ENCODE results near the gene ZNF646.

ZNF646 gene

DNA sequence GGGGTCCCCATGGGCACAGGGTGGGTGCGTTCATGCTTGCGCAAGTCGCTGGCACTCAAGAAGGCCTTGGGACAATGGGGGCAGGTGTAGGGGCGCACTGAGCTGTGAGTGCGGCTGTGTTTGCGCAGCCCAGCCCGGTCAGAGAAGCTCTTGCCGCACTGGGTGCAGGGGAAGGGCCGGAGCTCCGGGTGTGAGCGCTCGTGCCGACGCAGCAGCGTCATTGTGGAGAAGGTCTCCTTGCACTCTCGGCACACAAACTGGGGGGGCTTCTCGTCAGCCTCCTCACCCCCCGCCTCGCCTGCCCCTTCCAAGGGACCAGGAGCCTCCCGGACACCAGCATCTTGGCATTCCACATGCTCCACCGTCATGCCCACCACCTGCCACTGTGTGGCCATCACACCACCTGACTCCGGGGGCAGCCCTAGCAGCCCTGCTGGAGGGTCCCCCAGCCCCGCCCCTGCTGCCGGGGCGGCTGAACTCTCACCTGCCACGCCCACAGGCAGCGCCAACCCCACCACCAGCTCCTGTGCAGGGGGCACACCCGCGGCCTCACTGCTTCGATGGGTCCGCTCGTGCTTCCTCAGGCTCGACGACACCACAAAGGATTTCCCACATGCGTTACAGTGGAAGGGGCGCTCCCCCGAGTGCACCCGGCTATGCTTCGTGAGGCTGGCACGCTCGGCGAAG is 13.0 kb upstream of the ZNF646 start:
- Histone ChIP-seq H3K9me3 (ENCODE audit: severe bottlenecking) (no peaks in the 10 kb centered on the region), H3K27ac (no peak overlapping the region), H3K27me3 (ENCODE audit: insufficient read depth, low read depth, severe bottlenecking) (peaks cover 4% of the 10 kb centered on the region), H3K4me3 (ENCODE audit: low read depth, low read length) (no peak overlapping the region), H3K36me3 (peaks cover 37% of the 10 kb centered on the region)
- TF ChIP-seq CTCF (IDR thresholded peaks at IDR 0.05; ENCODE audit: low read depth, low read length): no peak
- DNase-seq: no peak

DNA sequence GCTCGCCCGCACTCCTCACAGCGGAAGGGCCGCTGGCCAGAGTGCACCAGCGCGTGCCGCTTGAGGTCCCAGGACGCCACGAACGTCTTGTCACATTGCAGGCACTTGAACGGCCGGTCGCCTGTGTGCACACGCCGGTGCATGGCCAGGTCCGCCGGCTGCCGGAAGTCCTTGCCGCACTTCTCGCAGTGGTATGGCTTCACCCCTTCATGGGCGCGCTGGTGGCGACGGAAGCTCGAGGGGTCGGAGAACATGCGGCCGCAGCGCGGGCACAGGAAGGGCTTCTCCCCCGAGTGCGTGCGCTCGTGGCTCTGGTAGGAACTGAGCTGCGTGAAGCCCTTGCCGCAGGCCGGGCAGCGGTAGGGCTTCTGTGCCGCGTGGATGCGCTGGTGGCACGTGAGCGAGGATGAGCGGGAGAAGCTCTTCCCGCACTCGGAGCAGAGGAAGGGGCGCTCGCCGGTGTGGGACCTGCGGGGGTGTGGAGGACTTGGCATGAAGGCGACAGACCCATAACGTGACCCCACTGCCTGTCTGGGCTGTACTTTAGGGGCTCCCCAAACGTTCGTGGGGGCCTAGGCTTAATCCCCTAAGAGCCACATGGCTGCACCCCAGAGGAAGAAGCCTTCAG is 12.3 kb upstream of the ZNF646 start:
- no peaks in the 10 kb centered on the region for H3K9me3 ChIP-seq (ENCODE audit: severe bottlenecking)

GRCh38 chr16:31063495-31063842 is 10.8 kb upstream of the ZNF646 start:
- DNase-seq: no peak
- Histone ChIP-seq H3K9me3 (ENCODE audit: severe bottlenecking) (no peaks in the 10 kb centered on the region), H3K36me3 (peaks cover 37% of the 10 kb centered on the region), H3K27ac (no peak overlapping the region), H3K27me3 (ENCODE audit: insufficient read depth, low read depth, severe bottlenecking) (peaks cover 8% of the 10 kb centered on the region), H3K4me3 (ENCODE audit: low read depth, low read length) (no peak overlapping the region)
- no peak for TF ChIP-seq CTCF (IDR thresholded peaks at IDR 0.05; ENCODE audit: low read depth, low read length)

More for the DNA sequence above, 12.3 kb upstream of the ZNF646 start:
- no peak for TF ChIP-seq CTCF (IDR thresholded peaks at IDR 0.05; ENCODE audit: low read depth, low read length)
- H3K27ac ChIP-seq: no peak overlapping the region
- no peak for DNase-seq
- peaks cover 37% of the 10 kb centered on the region for H3K36me3 ChIP-seq
- no peak overlapping the region for H3K4me3 ChIP-seq (ENCODE audit: low read depth, low read length)
- peaks cover 8% of the 10 kb centered on the region for H3K27me3 ChIP-seq (ENCODE audit: insufficient read depth, low read depth, severe bottlenecking)

GRCh38 chr16:31063843-31064611 is 10.2 kb upstream of the ZNF646 start:
- TF ChIP-seq CTCF (IDR thresholded peaks at IDR 0.05; ENCODE audit: low read depth, low read length): no peak

GRCh38 chr16:31064882-31065461 is 9.2 kb upstream of the ZNF646 start:
- H3K9me3 ChIP-seq (ENCODE audit: severe bottlenecking): no peaks in the 10 kb centered on the region
- H3K27ac ChIP-seq: no peak overlapping the region
- no peak overlapping the region for H3K4me3 ChIP-seq (ENCODE audit: low read depth, low read length)
- no peak for TF ChIP-seq CTCF (IDR thresholded peaks at IDR 0.05; ENCODE audit: low read depth, low read length)
- H3K36me3 ChIP-seq: peaks cover 37% of the 10 kb centered on the region
- H3K27me3 ChIP-seq (ENCODE audit: insufficient read depth, low read depth, severe bottlenecking): peaks cover 8% of the 10 kb centered on the region
- peak; percentile 91 for DNase-seq

More at GRCh38 chr16:31063843-31064611, 10.2 kb upstream of the ZNF646 start:
- Histone ChIP-seq H3K27ac (no peak overlapping the region), H3K4me3 (ENCODE audit: low read depth, low read length) (no peak overlapping the region), H3K27me3 (ENCODE audit: insufficient read depth, low read depth, severe bottlenecking) (peaks cover 8% of the 10 kb centered on the region), H3K36me3 (peaks cover 37% of the 10 kb centered on the region), H3K9me3 (ENCODE audit: severe bottlenecking) (no peaks in the 10 kb centered on the region)
- no peak for DNase-seq
